GM18907 (cell line): ENCODE measurements around the gene SSC4D.
"Not testable (repeated sequence)": the region's sequence is repeated elsewhere in the genome, so short reads cannot be mapped to it uniquely, and the experiment has no call there.

Source experiments
- ATAC-seq: cut with Tn5 transposase; IDR thresholded peaks from one replicate; pipeline ENCODE4 v1.9.1; 2021; ENCODE audit warnings: mild to moderate bottlenecking, moderate library complexity; ENCODE audit not compliant: unreplicated experiment

SSC4D gene

GRCh38 chr7:76387789-76388188, 21.7 kb downstream of the SSC4D start:
- not testable (repeated sequence) for ATAC-seq

GRCh38 chr7:76386691-76387260, 22.7 kb downstream of the SSC4D start:
- ATAC-seq: no peak

GRCh38 chr7:76383089-76383944, 26.2 kb downstream of the SSC4D start:
- no peak for ATAC-seq

- no peak for ATAC-seq
These were observed 27.7 kb downstream of the SSC4D start for GRCh38 chr7:76381814-76382213.

GRCh38 chr7:76380623-76380966, 28.9 kb downstream of the SSC4D start:
- ATAC-seq: no peak

- no peak for ATAC-seq
These were observed 32.1 kb downstream of the SSC4D start for GRCh38 chr7:76377186-76377918.

GRCh38 chr7:76375251-76375650, 34.2 kb downstream of the SSC4D start:
- ATAC-seq: no peak

- no peak for ATAC-seq
These were observed 36.3 kb downstream of the SSC4D start for GRCh38 chr7:76372984-76373833.

- ATAC-seq: no peak
These were observed 38.1 kb downstream of the SSC4D start for GRCh38 chr7:76371396-76371795.

- ATAC-seq: no peak
These were observed 40.5 kb downstream of the SSC4D start for GRCh38 chr7:76369018-76369417.

GRCh38 chr7:76368190-76368589, 41.3 kb downstream of the SSC4D start:
- no peak for ATAC-seq

GRCh38 chr7:76364198-76364584, 45.3 kb downstream of the SSC4D start:
- peak; percentile 13 for ATAC-seq

- ATAC-seq: not testable (repeated sequence)
These were observed 45.7 kb downstream of the SSC4D start for GRCh38 chr7:76363754-76364153.

GRCh38 chr7:76359978-76360638, 49.4 kb downstream of the SSC4D start:
- ATAC-seq: no peak

- ATAC-seq: peak; percentile 89
These were observed 50.2 kb downstream of the SSC4D start for GRCh38 chr7:76359111-76359977.

- peak; percentile 74 for ATAC-seq
These were observed 50.9 kb downstream of the SSC4D start, which contains the start of gene YWHAG for GRCh38 chr7:76358481-76359110. TSS of gene YWHAG (minus strand) at chr7:76358991. CDS start at chr7:76358808, 183 bp downstream.

- peak; percentile 36 for ATAC-seq
These were observed 51.5 kb downstream of the SSC4D start for GRCh38 chr7:76358011-76358480.

- ATAC-seq: no peak
These were observed 52.0 kb downstream of the SSC4D start for GRCh38 chr7:76357475-76358010.
